Measurements from ENCODE around the gene ABCA3. TPM values are rescaled to one million over a fixed set of nuclear protein-coding genes. Genes with fewer than 3 reads are reported as not detected.

Gene ABCA3
- total and polyA plus RNA-seq, 2 of the 8 experiments (the other 6 are each of a cell fraction or from before 2014, with no cell fraction given), result 5.7 to 7.9 TPM

GRCh38 chr16:2284001-2284770 lies 56.3 kb downstream of the ABCA3 start (continued):
- TF ChIP-seq CHD7 (IDR thresholded peaks at IDR 0.05; ENCODE audit: insufficient replicate concordance, low read length), result no peak

Data from H1 (cell line).